PC-9 (cell line): ENCODE data around the gene LRP2. TPM values are rescaled to one million over a fixed set of nuclear protein-coding genes. Genes with fewer than 3 reads are reported as not detected.

ENCODE experiments used
- BruUV-seq: library from RNA; stranded (reverse); fragments of 400-500 nt; replicated peaks from 2 replicates; lab custom pipeline; 2021; lab: Mats Ljungman, UMichigan
- CTCF ChIA-PET: fragments of 300-600 bp; sonication (Branson Sonifier 250); formaldehyde crosslinking; loops from one replicate; lab custom pipeline; 2022; ENCODE audit warnings: antibody characterized with exemption; lab: Charles Lee
- POLR2A ChIA-PET: fragments of 300-600 bp; sonication (Branson Sonifier 250); formaldehyde crosslinking; loops from one replicate; lab custom pipeline; 2022; ENCODE audit warnings: antibody characterized with exemption; ENCODE audit not compliant: unreplicated experiment; lab: Charles Lee
- DNase-seq, 2 experiments: peaks; one replicate each; pipeline versions ENCODE4 v3.0.0 to v3.0.0-alpha.2; 2015 to 2022; ENCODE audit warnings: mixed read lengths in 1 of 2
- H2AFZ ChIP-seq: fragments of 200-600 bp; sonication (generic); 2 replicates; pipeline ENCODE4 v1.8.1; 2017; ENCODE audit warnings: antibody characterized with exemption
- H3F3A ChIP-seq: fragments of 200-600 bp; sonication (generic); 2 replicates; pipeline ENCODE4 v1.8.1; 2017; ENCODE audit warnings: antibody characterized with exemption, mild to moderate bottlenecking, low read depth; ENCODE audit not compliant: insufficient read depth
- H3K27ac ChIP-seq: fragments of 200-600 bp; sonication (generic); 2 replicates; pipeline ENCODE4 v1.6.1; 2016; ENCODE audit warnings: mixed run types
- H3K27me3 ChIP-seq: fragments of 200-600 bp; sonication (generic); 2 replicates; pipeline ENCODE4 v1.6.1; 2016; ENCODE audit warnings: low read depth, mixed run types; ENCODE audit not compliant: insufficient read depth
- H3K36me3 ChIP-seq: fragments of 200-600 bp; sonication (generic); 2 replicates; pipeline ENCODE4 v1.6.1; 2016; ENCODE audit warnings: low read depth, mixed run types
- H3K4me1 ChIP-seq: fragments of 200-600 bp; sonication (generic); replicated peaks from 2 replicates; pipeline ENCODE4 v1.6.1; 2016; ENCODE audit warnings: mixed run types; ENCODE audit not compliant: insufficient read depth
- H3K4me2 ChIP-seq: fragments of 200-600 bp; sonication (generic); 2 replicates; pipeline ENCODE4 v1.6.1; 2017; ENCODE audit warnings: mixed run types
- H3K4me3 ChIP-seq: fragments of 200-600 bp; sonication (generic); 2 replicates; pipeline ENCODE4 v1.6.1; 2016; ENCODE audit warnings: mixed run types
- H3K79me2 ChIP-seq: fragments of 200-600 bp; sonication (generic); 2 replicates; pipeline ENCODE4 v1.6.1; 2017; ENCODE audit warnings: low read depth, mixed run types
- H3K9me2 ChIP-seq: fragments of 200-600 bp; sonication (generic); 2 replicates; pipeline ENCODE4 v1.8.1; 2017; ENCODE audit warnings: mild to moderate bottlenecking; ENCODE audit not compliant: insufficient read depth
- H3K9me3 ChIP-seq: fragments of 200-600 bp; sonication (generic); 2 replicates; pipeline ENCODE4 v1.8.1; 2016; ENCODE audit warnings: low read depth; ENCODE audit not compliant: insufficient read depth
- H4K20me1 ChIP-seq: fragments of 200-600 bp; sonication (generic); 2 replicates; pipeline ENCODE4 v1.8.1; 2017; ENCODE audit not compliant: insufficient read depth
- EZH2 ChIP-seq: fragments of 200-600 bp; sonication (generic); IDR thresholded peaks from 2 replicates; pipeline ENCODE4 v1.8.0; 2017; ENCODE audit warnings: antibody characterized with exemption, low read depth
- intact Hi-C: fragments of 100-400 bp; cut with micrococcal nuclease; formaldehyde crosslinking; loops from one replicate; pipeline ENCODE4 v1.10.0; 2022; ENCODE audit not compliant: unreplicated experiment
- total RNA-seq: library from RNA; stranded (reverse); gene quantifications from 2 replicates; pipeline ENCODE4 v1.2.3, GENCODE V29; 2021
- TF ChIP-seq, protein P1 (sequence below): fragments of 200-600 bp; sonication (generic); conservative IDR thresholded peaks from 2 replicates; pipeline ENCODE4 v1.6.1; 2017; ENCODE audit warnings: mixed run types, antibody characterized with exemption, mild to moderate bottlenecking, moderate library complexity

Gene LRP2
- total RNA-seq, 1 experiment from 2014 or later = not detected

DNA sequence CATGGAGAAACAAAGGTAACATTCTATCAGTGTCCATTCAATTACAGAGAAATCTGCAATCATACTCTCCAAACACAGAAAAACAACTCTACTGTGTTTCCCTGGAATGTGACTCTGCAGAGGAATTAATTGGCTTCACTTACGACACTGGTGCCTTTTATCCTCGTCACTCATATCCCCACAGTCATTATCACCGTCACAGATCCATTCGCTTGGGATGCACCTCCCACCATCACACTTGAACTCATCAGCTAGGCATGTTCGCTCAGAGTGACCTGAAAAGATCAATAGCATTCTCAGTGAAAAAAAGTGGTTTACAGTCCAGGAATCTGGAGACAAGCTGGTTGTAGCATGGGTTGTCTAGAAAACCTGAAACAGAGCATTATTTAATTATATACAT is 168.7 kb downstream of the LRP2 start:
- TF ChIP-seq, protein P1, sequence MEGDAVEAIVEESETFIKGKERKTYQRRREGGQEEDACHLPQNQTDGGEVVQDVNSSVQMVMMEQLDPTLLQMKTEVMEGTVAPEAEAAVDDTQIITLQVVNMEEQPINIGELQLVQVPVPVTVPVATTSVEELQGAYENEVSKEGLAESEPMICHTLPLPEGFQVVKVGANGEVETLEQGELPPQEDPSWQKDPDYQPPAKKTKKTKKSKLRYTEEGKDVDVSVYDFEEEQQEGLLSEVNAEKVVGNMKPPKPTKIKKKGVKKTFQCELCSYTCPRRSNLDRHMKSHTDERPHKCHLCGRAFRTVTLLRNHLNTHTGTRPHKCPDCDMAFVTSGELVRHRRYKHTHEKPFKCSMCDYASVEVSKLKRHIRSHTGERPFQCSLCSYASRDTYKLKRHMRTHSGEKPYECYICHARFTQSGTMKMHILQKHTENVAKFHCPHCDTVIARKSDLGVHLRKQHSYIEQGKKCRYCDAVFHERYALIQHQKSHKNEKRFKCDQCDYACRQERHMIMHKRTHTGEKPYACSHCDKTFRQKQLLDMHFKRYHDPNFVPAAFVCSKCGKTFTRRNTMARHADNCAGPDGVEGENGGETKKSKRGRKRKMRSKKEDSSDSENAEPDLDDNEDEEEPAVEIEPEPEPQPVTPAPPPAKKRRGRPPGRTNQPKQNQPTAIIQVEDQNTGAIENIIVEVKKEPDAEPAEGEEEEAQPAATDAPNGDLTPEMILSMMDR = no peak
- no peak for TF ChIP-seq EZH2
- no peak overlapping the region for H3K27ac ChIP-seq
- H3K9me2 ChIP-seq = no peaks in the 10 kb centered on the region
- intact Hi-C loops = no loop called here
- DNase-seq = no peak
- H3K79me2 ChIP-seq = no peaks in the 10 kb centered on the region
- POLR2A ChIA-PET = no interaction called here
- no peak overlapping the region for H3K4me3 ChIP-seq
- no peaks in the 10 kb centered on the region for H3K36me3 ChIP-seq
- CTCF ChIA-PET = no interaction called here
- no peaks in the 10 kb centered on the region for H3K4me1 ChIP-seq
- H3K4me2 ChIP-seq = no peak overlapping the region
- no peaks in the 10 kb centered on the region for H3K9me3 ChIP-seq
- no TSS peak for BruUV-seq
- no peaks in the 10 kb centered on the region for H3K27me3 ChIP-seq
- H2AFZ ChIP-seq = no peak overlapping the region
- no peaks in the 10 kb centered on the region for H4K20me1 ChIP-seq
- H3F3A ChIP-seq = no peaks in the 10 kb centered on the region

DNA sequence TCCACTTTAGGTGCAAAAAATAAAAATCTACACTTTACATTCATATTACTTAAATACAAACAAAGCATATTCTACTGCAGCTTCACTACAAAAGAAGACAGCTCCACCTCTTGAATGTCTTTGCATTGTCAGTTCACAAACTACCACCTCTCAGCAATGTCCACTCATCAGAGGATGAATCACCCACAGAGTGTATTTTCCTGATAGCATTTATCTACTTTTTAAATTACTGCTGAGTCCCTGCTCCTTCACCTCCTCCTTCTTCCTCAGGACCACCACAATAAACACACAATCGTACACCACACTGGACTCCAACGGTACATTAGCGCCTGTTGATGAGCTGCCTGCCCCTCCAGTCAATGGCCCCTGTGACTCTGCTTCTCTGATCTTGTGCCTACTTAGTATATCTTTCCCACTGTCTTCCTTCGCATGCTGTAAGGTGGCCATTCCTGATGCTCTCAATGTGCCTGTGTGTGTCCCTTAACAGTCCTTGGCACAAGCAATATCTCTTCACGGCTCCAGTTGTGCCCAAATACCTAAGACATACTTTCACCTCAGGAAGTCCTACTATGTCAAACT is 172.0 kb downstream of the LRP2 start:
- H2AFZ ChIP-seq = no peak overlapping the region
- H3K79me2 ChIP-seq = no peaks in the 10 kb centered on the region
- CTCF ChIA-PET = no interaction called here
- H3K27ac ChIP-seq = no peak overlapping the region
- H3K9me2 ChIP-seq = no peaks in the 10 kb centered on the region
- no peak overlapping the region for H3K4me2 ChIP-seq
- TF ChIP-seq EZH2 = no peak
- TF ChIP-seq, protein P1 = no peak
- H3F3A ChIP-seq = no peaks in the 10 kb centered on the region
- H3K4me3 ChIP-seq = no peak overlapping the region
- BruUV-seq = no TSS peak
- intact Hi-C loops = no loop called here
- no peaks in the 10 kb centered on the region for H3K36me3 ChIP-seq
- no peaks in the 10 kb centered on the region for H3K4me1 ChIP-seq
- H4K20me1 ChIP-seq = no peaks in the 10 kb centered on the region
- POLR2A ChIA-PET = no interaction called here
- no peaks in the 10 kb centered on the region for H3K27me3 ChIP-seq
- no peaks in the 10 kb centered on the region for H3K9me3 ChIP-seq
- no peak for DNase-seq

DNA sequence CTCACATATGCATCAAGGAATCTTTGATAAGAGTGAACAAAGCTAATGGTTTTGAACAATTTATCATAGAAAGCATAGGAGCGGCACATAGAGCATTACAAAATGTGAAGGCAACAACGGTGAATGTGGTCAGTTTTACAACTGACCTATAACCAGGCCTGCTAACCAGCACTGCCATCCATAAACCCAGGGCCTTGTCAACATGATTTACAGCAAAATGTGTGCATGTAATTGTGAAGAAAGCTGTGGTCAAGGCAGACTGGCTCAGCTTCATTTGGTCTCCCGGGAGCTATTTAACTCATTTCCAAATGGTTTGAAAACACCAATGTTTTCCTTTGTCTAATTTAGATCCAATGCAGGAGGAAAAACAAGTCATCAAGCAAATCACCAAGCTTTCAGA is 173.2 kb downstream of the LRP2 start:
- no peak for DNase-seq
- no peaks in the 10 kb centered on the region for H3K9me3 ChIP-seq
- no peak overlapping the region for H2AFZ ChIP-seq
- H3K9me2 ChIP-seq = no peaks in the 10 kb centered on the region
- no peak for TF ChIP-seq EZH2
- TF ChIP-seq, protein P1 = no peak
- POLR2A ChIA-PET = no interaction called here
- no peaks in the 10 kb centered on the region for H3K27me3 ChIP-seq
- H3K27ac ChIP-seq = no peak overlapping the region
- H3K4me2 ChIP-seq = no peak overlapping the region
- CTCF ChIA-PET = no interaction called here
- H3K4me3 ChIP-seq = no peak overlapping the region
- no peaks in the 10 kb centered on the region for H3K36me3 ChIP-seq
- H3F3A ChIP-seq = no peaks in the 10 kb centered on the region
- no peaks in the 10 kb centered on the region for H3K4me1 ChIP-seq
- H4K20me1 ChIP-seq = no peaks in the 10 kb centered on the region
- BruUV-seq = no TSS peak
- intact Hi-C loops = no loop called here
- no peaks in the 10 kb centered on the region for H3K79me2 ChIP-seq
